Limb (tissue), 2 donors: ENCODE results near the gene ATG10.
A peak's percentile ranks its signal among the peaks of the same experiment; 100 is the strongest.
"Not testable (repeated sequence)": the region's sequence is repeated elsewhere in the genome, so short reads cannot be mapped to it uniquely, and the experiment has no call there.

Source experiments
- DNase-seq, 2 donors: peaks; one replicate each; pipeline ENCODE4 v3.0.0-alpha.2; 2016; ENCODE audit errors: extremely low spot score in 2 of 2

Gene ATG10

DNA sequence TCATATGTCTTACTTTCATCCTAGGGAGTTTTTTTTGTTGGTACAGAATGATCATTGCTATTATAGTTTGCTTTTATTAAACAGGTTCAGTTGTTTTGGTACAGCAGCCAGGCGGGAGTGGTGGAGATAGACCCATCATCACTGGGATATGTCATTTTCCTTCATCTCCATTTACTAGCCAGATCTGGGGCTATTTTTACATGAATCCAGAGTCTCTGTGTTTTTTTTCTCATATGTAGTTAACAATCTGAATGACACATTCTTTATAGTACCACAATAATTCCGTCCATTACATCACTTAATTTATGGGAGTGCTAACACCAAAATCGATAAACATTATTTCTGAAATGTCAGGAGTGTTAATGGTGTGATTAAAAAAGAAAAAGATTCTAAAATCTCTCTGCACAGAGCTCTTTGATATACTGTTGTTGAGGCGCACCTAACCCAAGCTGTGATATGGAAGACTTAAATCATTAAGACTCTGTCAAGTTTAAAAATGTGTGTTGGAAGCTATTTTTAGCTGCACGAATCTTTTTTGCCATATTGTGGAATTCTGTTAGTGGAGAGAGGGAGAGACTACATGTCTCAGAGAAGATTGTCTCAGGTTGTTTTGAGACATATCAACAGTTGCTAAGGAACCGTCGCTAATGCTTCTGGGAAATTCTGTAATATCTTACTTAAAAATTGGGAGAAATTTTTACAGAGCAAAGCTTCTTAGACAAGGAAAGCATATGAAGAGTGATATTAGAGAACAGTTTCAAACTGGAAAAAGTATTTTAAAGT is 246.7 kb downstream of the ATG10 start:
- peak in 1 of 2 donors; percentile 51 for DNase-seq

DNA sequence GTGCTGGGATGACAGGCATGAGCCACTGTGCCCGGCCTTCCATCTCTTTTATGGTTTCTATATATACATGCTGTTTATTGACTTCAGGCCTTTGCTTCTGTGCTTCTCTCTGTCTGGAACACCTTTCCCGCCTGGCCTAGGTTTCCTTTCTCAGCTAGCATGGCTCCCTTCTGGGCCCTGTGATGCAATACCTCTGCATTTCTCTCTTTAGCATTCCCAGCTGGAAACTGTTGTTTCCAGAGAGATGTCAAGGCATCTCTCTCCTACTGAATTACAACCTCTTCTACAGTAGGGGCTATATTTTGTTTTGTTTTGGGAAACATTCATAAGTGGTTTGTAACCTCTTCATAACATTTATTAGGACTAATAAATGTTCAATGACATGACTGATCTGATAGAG is 249.2 kb downstream of the ATG10 start:
- DNase-seq: no peak

DNA sequence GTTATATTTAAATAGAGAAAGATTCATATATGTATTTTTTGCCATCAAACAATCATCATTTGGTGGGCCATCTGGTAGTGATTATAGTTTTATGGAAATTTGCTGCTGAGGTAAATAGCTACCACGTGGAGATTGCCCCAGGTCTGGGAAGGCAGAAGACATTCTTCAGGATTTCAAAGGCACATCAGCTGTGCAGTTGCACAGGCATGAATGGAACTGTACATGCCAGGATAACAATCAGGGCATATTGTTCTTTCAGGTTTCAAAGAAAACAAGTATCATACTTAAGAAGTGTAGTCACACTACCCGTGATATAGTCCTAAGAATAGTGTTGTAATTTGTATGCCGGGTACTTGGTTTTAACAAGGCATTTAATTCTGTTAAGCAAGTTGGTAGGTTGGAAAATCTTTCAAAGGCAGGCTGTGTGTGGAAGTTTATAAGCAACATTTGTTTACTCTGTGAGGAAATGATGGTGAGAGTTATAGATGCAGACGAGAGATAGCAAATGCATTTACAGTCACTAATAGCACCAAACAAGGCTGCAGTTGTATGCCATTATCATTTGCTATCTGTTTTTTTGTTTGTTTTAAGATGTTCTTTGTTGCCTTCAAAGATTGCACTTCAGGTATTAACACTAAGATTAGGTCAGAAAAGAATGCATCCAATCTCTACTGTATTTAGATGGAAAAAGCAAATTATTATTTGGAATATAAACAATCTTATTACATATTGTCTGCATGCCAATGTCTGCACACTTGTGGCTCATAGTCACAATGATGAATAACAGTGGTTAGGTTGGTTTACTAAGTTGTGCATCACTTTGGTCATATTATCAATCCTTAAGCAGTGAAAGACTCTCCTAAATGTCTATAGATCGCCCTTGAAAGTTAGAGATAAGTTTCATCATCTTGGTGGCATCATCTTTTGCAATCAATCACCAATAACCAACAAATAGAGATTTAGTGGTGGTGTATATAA is 251.1 kb downstream of the ATG10 start:
- DNase-seq: no peak

DNA sequence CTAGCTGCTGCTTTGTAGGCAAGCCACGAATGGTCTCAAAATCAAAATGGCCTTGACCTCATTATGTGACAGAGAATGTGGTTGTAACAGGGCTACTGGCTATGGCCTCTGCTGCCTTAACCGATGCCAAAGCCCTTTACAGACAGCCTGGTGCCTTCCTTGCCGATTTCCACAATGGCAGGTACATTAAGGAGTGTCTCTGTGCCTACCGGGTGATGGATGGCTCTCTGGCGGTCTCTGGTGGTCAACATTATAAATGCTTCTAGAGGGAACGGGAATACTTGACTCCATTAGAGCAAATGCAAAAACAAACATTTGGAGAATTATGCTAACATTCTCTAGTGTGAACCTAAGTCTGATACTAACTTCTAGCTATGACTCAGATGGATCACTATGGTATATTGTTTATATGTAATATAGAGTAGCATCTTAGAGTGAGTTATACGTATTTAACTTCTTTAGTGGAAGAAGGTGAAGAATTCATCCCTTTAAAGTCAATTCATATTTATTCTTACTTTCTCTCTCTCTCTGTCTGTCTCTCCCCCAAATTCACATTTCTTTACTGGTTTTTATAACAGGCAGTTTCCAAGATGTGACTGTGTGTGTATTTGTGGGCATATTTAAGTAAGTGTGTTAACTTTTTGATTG is 253.8 kb downstream of the ATG10 start:
- peak; percentile 59 to 77 for DNase-seq

DNA sequence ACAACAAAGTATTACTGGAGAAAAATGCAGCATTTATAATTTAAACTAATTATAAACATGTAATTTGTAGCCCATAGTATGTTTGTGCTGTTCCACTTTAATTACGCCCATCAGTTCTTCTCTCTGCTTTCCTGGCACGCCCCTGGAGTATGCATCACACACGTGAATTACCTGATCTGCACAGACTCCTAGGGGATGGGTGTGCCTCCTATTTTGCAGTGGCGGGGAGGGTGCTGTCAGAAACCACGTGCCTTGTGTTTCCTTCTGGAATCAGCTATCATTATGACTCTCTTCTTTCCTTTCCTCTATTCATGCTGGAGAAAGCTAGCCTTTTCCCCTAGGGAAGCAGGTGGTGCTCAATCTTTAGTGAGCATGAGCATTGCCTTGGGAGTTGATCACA is 263.1 kb downstream of the ATG10 start:
- no peak for DNase-seq

DNA sequence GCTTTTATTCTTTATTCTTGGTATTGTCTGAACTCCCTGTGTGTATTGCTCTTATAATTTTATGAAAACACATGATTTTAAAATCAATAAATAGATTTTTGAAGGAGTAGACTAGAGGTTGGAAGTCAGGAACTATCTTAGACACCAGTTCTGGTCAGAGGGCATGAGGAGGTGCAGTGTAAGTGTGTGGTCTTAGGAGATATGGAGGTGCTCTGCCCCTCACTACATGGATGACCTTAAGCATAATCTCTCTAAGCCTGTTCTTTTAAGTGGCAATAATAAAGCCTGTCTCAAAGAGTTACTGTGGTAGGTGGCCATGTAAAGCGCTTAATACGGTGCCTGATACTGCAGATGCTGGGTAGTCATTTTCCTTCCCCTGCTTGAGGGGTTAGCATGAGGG is 272.3 kb downstream of the ATG10 start:
- no peak for DNase-seq

DNA sequence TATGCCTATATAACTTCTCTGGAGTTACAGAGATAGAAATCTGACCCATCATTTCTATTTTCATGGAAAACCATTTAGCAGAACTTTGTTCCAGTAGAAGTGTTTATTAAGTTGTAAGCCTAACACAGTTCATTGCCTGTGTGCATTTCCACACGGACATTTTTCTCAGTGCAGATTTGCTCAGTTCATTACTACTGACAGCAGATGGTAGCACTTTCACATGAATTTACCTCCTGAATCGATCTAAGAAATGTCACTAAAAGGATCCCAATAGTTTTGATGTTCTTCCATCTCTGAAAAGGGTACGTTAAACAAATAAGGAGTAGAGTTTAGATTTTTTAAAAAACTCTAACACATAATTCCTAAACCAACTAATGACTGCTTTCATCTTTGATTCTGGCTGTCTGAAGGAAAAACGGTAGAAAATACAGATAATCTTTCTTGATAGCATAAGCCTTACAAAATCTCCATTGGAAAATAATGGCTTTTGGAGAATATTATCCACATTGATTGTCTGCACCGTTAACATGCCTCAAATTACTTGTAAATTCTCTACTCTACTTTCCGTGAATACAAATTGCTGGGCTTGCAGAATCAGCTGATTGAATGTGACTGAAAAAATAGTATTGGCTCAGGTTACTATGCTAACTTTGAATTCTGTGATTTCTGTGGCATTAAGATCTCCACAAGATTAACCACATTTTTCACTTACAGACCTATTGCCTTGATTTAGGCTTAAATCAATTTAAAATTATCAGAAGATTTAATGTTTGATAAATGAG is 273.2 kb downstream of the ATG10 start:
- DNase-seq: no peak

DNA sequence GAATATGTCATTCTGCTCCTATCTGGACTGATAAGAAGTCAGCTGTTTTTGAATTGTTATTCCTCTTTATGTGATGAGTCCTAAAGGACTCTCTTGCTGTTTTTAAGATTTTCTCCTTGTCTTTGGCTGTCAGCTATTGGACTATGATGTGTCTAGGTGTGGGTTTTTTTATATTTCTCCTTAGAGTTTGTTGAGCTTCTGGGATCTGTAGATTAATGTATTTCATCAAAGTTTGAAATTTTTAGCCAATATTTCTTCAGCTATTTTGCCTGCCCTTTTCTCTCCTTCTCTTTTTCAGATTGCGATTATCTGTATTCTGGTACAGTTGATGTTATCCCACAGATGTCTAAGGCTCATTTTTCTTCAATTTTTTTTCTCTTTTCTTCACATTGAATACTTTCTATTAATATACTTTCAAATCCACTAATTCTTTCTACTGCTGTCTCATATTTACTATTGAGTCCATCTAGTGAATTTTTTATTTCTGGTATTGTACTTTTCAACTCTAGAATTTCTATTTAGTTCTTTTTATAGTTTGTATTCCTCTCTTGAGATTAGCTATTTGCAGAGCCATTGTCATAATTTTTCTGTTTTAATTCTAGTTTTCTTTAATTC is 275.2 kb downstream of the ATG10 start:
- DNase-seq: no peak

DNA sequence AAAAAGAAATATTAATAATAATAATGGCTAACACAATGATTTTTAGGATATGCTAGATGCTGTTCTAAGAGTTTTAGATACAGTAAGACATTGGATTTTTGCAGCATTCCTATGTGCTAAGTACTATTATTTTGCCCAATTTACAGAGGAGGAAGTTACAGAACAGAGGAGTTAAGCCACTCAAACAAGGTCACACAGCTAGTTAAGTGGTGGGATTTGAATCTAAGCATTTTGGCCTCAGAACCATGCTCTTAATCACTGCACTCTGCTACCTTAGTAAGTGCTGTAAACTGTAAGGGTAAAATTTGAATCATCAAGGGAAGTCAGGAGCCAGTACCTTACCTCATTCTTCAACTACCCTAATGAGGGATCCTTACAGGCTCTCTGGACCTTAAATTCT is 280.9 kb downstream of the ATG10 start:
- no peak for DNase-seq

DNA sequence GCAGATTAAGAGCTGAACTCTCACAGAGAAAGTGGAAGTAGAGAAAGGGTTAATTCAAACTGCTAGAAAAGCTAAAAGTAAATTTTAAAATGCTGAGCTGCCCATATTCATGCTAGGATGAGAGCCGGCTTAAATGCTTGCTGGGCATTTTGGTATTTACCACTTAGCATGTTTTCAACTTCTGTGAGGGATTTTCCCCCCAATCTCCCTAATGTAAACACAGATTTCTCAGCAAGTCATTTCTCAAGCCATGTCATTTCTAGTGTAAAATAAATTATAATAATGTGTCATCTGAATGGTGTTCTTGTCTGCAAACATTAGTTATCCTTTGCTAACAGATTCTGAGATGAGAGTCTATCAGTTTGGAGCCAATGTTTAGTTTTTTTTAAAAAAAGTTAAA is 284.0 kb downstream of the ATG10 start:
- DNase-seq: no peak

DNA sequence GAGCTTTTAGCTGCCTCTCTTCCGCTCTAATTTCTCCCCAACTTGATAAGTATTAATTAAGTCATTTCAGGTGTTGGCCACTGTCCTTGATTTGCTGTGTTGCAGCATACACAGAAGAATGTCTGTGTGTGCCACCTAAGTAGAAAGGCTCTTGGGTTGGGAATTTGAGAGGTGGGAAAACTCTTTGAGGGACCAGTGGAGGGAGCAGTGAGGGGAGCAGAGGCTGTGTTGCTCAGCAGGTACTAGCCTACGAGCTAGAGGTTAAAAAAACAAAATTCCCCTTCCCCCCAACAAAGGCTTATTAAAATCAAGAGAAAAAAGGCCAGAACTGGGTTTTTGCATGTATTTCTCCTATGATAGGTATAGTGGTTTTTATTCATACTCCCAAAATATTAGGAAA is 285.4 kb downstream of the ATG10 start:
- no peak for DNase-seq

DNA sequence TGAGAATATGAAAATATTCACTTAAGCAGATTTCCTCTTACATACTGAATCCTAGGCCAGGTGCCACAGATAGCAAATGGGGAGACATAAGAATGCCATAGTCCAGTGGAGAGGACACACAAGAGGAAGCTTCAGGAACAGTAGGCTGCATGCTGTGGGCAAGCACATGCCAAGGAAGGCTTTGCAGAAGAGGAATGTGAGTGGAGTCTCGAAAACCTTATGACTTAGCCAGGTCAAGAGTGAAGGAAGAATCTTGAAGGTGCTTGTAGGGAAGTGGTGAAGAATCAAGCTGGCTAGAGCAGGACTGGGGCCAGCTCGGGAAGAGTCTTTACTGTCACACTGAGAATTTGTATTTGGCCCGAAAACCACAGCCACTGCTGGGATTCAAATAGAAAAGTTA is 285.9 kb downstream of the ATG10 start:
- no peak for DNase-seq

DNA sequence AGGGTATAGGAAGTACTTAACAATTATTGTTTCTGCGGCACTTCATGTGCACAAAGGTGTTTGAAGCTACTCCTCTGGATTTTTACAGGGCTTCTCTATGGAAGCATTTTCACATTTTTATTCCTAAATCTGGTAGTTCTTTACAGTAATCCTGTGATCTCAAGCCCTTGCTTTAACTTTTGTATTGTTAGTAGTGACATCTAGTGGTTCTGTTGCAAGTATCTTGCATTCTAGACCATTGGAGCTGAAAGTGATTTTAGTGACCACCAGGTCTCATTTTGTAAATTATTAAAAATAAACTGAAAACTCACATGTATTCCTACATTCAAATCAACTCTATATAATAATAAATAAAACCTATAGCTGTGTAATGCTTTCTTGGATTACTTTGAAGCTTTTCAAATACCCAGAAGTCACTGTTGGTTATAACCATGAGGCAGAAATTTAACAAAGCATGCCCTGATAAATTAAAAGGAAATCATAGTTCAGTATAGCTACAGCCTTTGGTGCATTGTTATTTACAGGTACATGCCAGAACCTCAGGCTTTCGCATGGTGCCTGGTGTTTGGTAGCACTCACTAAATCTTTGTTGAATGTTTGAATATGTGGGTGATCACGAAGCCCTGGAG is 287.5 kb downstream of the ATG10 start:
- peak in 1 of 2 donors; percentile 55 for DNase-seq

DNA sequence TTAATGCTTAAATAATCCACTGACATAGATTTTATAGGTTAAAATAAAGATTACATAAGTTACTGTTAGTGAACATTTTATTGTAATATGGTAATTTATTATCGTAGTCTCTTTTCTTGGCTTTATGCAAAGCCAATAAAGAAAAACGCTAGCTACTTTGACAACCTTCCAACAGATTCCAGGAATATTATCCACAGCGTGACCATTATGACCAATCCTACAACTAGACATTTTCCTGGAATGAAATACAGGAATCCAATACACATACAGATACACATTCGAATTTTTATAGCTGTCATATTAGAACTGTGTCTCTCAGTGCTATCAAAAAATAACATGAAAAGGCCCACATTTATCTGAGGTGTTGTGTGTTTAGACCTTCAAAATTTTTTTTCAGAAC is 293.2 kb downstream of the ATG10 start:
- peak in 1 of 2 donors; percentile 52 for DNase-seq

DNA sequence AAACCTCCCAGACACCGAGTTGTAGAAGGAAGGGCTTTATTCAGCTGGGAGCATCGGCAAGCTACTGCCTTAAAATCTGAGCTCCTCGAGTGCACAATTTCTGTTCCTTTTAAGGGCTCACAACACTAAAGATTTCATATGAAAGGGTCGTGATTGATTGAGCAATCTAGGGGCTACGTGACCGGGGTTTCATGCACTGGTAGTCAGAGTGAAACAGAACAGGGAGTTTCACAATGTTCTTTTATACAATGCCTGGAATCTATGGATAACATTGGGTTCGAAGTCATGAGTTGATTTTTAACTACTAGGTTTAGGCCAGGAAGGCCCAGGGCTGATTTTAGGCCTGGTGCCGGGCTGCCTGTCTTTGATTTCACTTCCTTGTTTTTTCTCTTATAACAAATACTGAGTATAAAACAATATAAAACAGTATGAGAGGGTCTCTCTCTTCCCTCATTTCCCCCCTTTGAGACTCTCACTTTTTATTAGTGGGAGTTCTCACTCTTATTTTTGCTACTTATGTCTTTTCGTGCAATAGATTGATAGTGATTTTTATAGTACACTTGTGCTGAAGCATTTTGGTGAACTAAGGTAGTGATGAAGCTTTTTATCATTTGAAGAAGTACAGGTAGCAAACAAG is 295.6 kb downstream of the ATG10 start:
- not testable (repeated sequence) for DNase-seq

DNA sequence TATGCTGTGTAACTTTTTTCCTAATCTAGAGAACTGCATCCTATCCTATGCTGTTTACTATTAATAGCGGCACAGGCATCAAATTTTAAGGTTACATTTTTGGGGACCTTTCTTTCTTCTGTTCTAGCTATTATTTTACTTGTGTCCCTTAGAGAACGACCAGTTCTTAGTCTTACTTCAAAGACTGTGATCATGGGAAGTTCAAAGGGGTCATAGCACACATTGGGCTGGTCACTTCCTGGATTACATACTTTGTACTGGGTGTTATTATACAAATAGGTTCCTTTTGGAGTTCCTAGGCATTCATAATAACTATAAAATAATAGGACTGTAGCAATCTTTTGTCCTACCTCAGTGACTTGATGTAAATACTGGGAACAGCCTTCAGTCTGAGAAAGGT is 297.5 kb downstream of the ATG10 start:
- DNase-seq: not testable (repeated sequence)

DNA sequence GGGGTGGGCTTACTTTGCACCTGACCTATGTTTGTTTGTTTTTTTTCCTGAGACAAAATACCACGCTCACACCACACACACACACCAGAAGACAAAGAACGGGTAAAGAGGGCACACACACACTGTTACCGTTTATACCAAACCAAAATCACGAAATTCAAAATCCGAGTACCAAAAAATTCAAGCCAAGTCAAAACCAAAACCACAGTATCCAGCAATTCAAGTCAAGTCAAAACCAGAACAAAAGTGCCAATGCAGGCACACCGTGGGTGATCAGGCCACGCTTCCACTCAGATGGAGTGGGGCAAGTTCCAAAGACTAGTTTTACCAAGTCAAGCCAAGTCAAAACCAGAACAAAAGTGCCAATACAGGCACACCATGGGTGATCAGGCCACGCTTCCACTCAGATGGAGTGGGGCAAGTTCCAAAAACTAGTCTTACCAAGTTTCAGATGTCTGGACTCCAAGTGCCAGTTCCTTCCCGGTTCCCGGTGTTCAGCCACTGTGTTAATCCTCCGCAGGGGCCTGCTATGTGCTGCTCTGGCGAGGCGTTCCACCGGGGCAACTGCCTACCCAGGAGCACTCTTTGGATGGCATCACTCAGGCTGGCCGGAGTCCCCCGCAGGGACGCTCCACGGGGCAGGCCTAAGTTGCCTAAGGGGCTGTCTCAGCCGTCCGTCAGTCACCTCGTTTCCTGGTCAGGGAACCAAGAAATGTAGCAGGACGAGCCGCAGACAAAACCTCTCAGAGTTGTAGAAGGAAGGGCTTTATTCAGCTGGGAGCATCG is 300.9 kb downstream of the ATG10 start:
- not testable (repeated sequence) for DNase-seq

DNA sequence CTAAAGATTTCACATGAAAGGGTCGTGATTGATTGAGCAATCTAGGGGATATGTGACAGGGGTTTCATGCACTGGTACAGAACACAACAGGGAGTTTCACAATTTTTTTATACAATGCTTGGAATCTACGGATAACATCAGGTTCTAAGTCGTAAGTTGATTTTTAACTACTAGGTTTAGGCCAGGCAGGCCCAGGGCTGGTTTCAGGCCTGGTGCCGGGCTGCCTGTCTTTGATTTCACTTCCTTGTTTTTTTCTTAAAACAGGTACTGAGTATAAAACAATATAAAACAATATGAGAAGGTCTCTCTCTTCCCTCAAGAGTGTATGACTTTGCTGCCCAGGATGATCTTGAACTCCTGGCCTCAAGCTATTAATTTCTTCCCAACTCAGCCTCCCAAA is 301.6 kb downstream of the ATG10 start:
- DNase-seq: not testable (repeated sequence)
